Measurements from ENCODE around the gene GMEB2.

GMEB2 gene

DNA sequence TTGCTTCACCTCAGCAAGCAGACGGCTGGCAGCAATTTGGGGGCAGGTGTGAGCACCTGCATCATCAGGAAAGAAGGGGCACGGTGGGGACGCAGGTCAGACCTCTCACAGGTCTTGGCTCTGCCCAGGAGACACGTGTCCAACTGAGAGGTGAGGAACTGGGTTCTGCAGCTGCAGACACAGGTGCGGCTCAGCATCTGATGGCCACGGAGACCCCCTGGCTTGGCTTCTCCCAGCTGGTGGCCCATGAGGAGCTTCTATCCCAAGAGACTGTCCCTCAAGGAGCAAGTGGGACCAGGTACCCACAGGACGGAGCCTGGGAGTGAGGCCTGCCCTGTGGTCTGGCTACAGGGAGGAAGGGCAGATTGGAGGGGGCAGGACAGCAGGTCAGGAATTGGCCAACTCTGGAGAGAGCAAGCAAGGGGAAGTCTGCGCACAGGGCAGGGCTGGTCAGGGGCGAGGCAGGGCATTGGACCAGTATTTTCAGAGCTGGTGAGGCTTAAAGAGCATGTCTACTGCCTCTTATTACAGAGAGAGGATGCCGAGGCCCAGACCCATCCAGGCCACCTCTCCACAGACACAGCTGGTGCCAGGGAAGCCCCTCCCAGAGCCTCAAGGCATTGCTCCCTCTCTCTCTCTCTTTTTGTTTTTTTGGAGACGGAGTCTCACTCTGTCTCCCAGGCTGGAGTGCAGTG lies 22.1 kb upstream of the GMEB2 start:
- TF ChIP-seq, protein P1, sequence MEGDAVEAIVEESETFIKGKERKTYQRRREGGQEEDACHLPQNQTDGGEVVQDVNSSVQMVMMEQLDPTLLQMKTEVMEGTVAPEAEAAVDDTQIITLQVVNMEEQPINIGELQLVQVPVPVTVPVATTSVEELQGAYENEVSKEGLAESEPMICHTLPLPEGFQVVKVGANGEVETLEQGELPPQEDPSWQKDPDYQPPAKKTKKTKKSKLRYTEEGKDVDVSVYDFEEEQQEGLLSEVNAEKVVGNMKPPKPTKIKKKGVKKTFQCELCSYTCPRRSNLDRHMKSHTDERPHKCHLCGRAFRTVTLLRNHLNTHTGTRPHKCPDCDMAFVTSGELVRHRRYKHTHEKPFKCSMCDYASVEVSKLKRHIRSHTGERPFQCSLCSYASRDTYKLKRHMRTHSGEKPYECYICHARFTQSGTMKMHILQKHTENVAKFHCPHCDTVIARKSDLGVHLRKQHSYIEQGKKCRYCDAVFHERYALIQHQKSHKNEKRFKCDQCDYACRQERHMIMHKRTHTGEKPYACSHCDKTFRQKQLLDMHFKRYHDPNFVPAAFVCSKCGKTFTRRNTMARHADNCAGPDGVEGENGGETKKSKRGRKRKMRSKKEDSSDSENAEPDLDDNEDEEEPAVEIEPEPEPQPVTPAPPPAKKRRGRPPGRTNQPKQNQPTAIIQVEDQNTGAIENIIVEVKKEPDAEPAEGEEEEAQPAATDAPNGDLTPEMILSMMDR (IDR thresholded peaks at IDR 0.05; ENCODE audit: low read depth, low read length, missing control alignments), result no peak
- no peak for DNase-seq (ENCODE audit: low read depth)
- H3K4me3 ChIP-seq (ENCODE audit: low read depth, low read length), result no peak overlapping the region

DNA sequence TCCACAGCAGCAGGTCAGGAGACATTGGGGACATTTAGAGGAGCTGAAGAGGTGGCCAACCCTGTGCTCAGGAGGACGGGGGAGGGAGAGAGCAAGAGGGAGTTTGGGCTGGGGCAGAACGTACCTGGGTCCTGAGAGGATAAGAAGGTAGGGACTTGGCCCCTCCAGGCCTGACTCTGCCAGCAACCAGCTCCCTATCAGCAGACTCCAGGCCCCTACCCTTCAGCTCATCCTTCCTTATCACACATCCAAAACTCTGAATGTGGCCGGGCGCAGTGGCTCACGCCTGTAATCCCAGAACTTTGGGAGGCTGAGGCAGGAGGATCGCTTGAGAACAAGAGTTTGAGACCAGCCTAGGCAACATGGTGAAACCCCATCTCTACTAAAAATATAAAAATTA lies 21.3 kb upstream of the GMEB2 start:
- H3K4me3 ChIP-seq (ENCODE audit: low read depth, low read length), result no peak overlapping the region
- TF ChIP-seq, protein P1 (IDR thresholded peaks at IDR 0.05; ENCODE audit: low read depth, low read length, missing control alignments), result no peak
- DNase-seq (ENCODE audit: low read depth), result no peak

DNA sequence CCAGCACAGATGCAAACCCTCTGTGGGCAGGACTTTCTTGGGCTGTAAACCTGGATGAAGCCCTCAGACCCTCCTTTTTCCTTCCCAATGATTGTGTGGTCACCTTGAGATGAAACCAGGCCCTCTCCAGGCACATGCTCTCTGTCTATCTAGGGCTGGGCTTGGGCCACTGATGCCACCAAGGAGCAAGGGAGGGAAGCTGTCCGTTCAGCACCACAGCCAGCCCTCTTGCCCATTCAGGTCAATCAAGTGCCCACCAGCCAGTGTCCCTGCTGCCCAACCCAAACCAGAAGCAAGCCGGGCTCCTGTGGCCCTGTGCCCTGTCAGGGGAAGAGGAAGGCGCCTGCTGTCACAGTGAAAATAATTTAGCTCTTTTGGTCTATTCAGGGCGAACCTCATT lies 18.3 kb upstream of the GMEB2 start:
- TF ChIP-seq, protein P1 (IDR thresholded peaks at IDR 0.05; ENCODE audit: low read depth, low read length, missing control alignments), result no peak
- no peak for DNase-seq (ENCODE audit: low read depth)
- H3K4me3 ChIP-seq (ENCODE audit: low read depth, low read length), result no peak overlapping the region

- DNase-seq (ENCODE audit: low read depth), result no peak
- H3K4me3 ChIP-seq (ENCODE audit: low read depth, low read length), result no peak overlapping the region
- TF ChIP-seq, protein P1 (IDR thresholded peaks at IDR 0.05; ENCODE audit: low read depth, low read length, missing control alignments), result no peak
These were observed 17.0 kb upstream of the GMEB2 start for GRCh38 chr20:63643946-63644345.

GRCh38 chr20:63643499-63643898 lies 16.6 kb upstream of the GMEB2 start:
- H3K4me3 ChIP-seq (ENCODE audit: low read depth, low read length), result no peak overlapping the region
- TF ChIP-seq, protein P1 (IDR thresholded peaks at IDR 0.05; ENCODE audit: low read depth, low read length, missing control alignments), result no peak
- DNase-seq (ENCODE audit: low read depth), result no peak

GRCh38 chr20:63642527-63643247 lies 15.8 kb upstream of the GMEB2 start:
- peak overlapping the region; percentile 50 for H3K4me3 ChIP-seq (ENCODE audit: low read depth, low read length)
- DNase-seq (ENCODE audit: low read depth), result no peak
- TF ChIP-seq, protein P1 (IDR thresholded peaks at IDR 0.05; ENCODE audit: low read depth, low read length, missing control alignments), result no peak
